ENCODE results near the gene EWSR1.

DNA sequence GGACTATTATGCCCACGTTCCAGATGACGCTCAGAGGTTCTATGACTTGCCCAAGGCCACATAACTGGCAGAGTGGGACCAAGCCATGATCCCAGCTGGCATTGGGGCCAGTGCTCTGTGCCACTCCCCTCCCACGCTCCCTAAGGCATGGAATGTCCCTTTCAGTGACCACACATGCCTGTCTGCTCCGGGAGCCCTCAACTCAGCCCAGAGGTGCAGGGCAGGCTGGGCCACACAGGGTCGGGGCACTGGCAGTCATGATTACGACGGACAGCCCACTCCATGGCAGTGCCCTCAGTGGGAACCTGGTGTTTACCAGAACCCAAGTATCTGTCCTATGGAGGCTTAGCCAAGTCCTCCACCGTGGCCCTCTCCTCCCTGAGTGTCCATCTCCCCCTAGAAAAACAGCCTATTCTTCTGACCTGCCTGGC lies 10.3 kb upstream of the EWSR1 start:
- no peak for TF ChIP-seq CTCF (IDR thresholded peaks at IDR 0.05)
- TF ChIP-seq EP300 (IDR thresholded peaks at IDR 0.05): no peak
- TF ChIP-seq POLR2A (IDR thresholded peaks at IDR 0.05): no peak
